K562 (cell line): ENCODE measurements around the gene AP4S1. TPM values are rescaled to one million over a fixed set of nuclear protein-coding genes. Genes with fewer than 3 reads are reported as not detected.
A peak's percentile ranks its signal among the peaks of the same experiment; 100 is the strongest.

Experiments
- ARID1B ChIP-seq: fragments of 450-650 bp; IDR thresholded peaks from 2 replicates; pipeline ENCODE4 v1.6.1; 2016; ENCODE audit warnings: antibody characterized with exemption, mild to moderate bottlenecking, inconsistent platforms
- ATF1 ChIP-seq, 2 experiments: fragments of 450-650 bp in 1 of 2; IDR thresholded peaks; 2 replicates each; pipeline ENCODE4 v1.6.1; 2016; ENCODE audit warnings: missing compliant biosample characterization in 1 of 2, missing genetic modification characterization in 1 of 2
- BRD9 ChIP-seq: fragments of 450-650 bp; IDR thresholded peaks from 2 replicates; pipeline ENCODE4 v1.6.1; 2018; ENCODE audit warnings: low read depth; ENCODE audit not compliant: partially characterized antibody
- CAMTA2 ChIP-seq: fragments of 250-450 bp; sonication (Bioruptor Pico); conservative IDR thresholded peaks from 2 replicates; pipeline ENCODE4 v1.5.1; 2022
- CBX2 ChIP-seq: fragments of 200-600 bp; sonication (generic); IDR thresholded peaks from one replicate; pipeline ENCODE4 v1.6.1; 2012; ENCODE audit warnings: mild to moderate bottlenecking, low read length, inconsistent platforms; ENCODE audit not compliant: insufficient read depth, poor library complexity, severe bottlenecking
- CXXC5 ChIP-seq: fragments of 250-450 bp; sonication (Bioruptor Pico); IDR thresholded peaks from 2 replicates; pipeline ENCODE4 v1.8.0; 2022; ENCODE audit warnings: inconsistent platforms, mild to moderate bottlenecking, moderate library complexity
- EP300 ChIP-seq: IDR thresholded peaks from 2 replicates; pipeline ENCODE4 v1.6.1; 2012; ENCODE audit warnings: low read length, improper control_type of control experiment
- FOXJ2 ChIP-seq: fragments of 200-800 bp; sonication (Bioruptor generic); IDR thresholded peaks from 2 replicates; pipeline ENCODE4 v1.6.1; 2016; ENCODE audit warnings: missing genetic modification characterization, missing compliant biosample characterization
- GMEB1 ChIP-seq: fragments of 250-450 bp; sonication (Bioruptor Pico); IDR thresholded peaks from 2 replicates; pipeline ENCODE4 v1.4.0; 2020; ENCODE audit warnings: mild to moderate bottlenecking
- MAX ChIP-seq: sonication (generic); formaldehyde crosslinking; IDR thresholded peaks from 2 replicates; pipeline ENCODE4 v1.9.0; 2022; ENCODE audit warnings: mild to moderate bottlenecking, missing genetic modification reagents
- MAZ ChIP-seq, 2 experiments: fragments of 450-650 bp in 1 of 2; sonication (generic) in 1 of 2; formaldehyde crosslinking; IDR thresholded peaks in 1 of 2; conservative IDR thresholded peaks in 1 of 2; 2 replicates each; pipeline versions ENCODE4 v1.4.0 to v1.5.0; 2020; ENCODE audit warnings: mild to moderate bottlenecking in 1 of 2, missing genetic modification reagents in 1 of 2
- NBN ChIP-seq: fragments of 450-650 bp; IDR thresholded peaks from 2 replicates; pipeline ENCODE4 v1.6.1; 2016; ENCODE audit warnings: low read depth, mild to moderate bottlenecking
- NFIC ChIP-seq: fragments of 450-650 bp; IDR thresholded peaks from 2 replicates; pipeline ENCODE4 v1.6.1; 2017; ENCODE audit warnings: mild to moderate bottlenecking, inconsistent platforms
- POLR2A ChIP-seq: fragments of 450-650 bp; conservative IDR thresholded peaks from 2 replicates; pipeline ENCODE4 v1.6.1; 2016
- STAT5A ChIP-seq: IDR thresholded peaks from 2 replicates; pipeline ENCODE4 v1.6.1; 2012; ENCODE audit warnings: low read length, inconsistent platforms, borderline replicate concordance
- TRIM24 ChIP-seq, 2 experiments: fragments of 450-650 bp; IDR thresholded peaks; 2 replicates each; pipeline ENCODE4 v1.6.1; 2016
- ZBTB11 ChIP-seq, 3 experiments: fragments of 200-800 bp in 1 of 3; fragments of 250-450 bp in 1 of 3; fragments of 450-650 bp in 1 of 3; sonication (Bioruptor Pico) in 1 of 3; sonication (Bioruptor generic) in 1 of 3; formaldehyde crosslinking in 1 of 3; IDR thresholded peaks; 2 replicates each; pipeline versions ENCODE4 v1.6.1 to v1.8.0; 2016 to 2022; ENCODE audit warnings: mild to moderate bottlenecking in 2 of 3, missing genetic modification characterization in 2 of 3, missing compliant biosample characterization in 1 of 3, moderate library complexity in 1 of 3
- ZBTB9 ChIP-seq: fragments of 450-650 bp; formaldehyde crosslinking; IDR thresholded peaks from 2 replicates; pipeline ENCODE4 v1.4.0; 2020; ENCODE audit warnings: mild to moderate bottlenecking, moderate library complexity
- ZFP36 ChIP-seq: fragments of 150-350 bp; IDR thresholded peaks from 2 replicates; pipeline ENCODE4 v1.6.1; 2018; ENCODE audit warnings: low read length, low read depth; ENCODE audit not compliant: partially characterized antibody
- ZFX ChIP-seq: sonication (generic); formaldehyde crosslinking; IDR thresholded peaks from 2 replicates; pipeline ENCODE4 v1.8.0; 2022; ENCODE audit warnings: mild to moderate bottlenecking, missing genetic modification reagents, moderate library complexity
- ZNF766 ChIP-seq: fragments of 200-800 bp; sonication (Bioruptor generic); conservative IDR thresholded peaks from 2 replicates; pipeline ENCODE4 v1.6.1; 2016; ENCODE audit warnings: missing genetic modification characterization, missing compliant biosample characterization
- polyA plus RNA-seq, 8 experiments: library from polyadenylated mRNA; depleted of rRNA in 4 of 8; stranded (reverse) in 5 of 8; unstranded in 3 of 8; fragments of >200 nt; fragmentation: Nextera tagmentation in 2 of 8; fragmentation: Illumina TruSeq in 1 of 8; extraction: Ambion mirVana in 2 of 8; extraction: Trizol in 1 of 8; gene quantifications; 2 replicates each; pipeline versions ENCODE4 v1.2.1 to v1.2.3, GENCODE V29; 2011 to 2014; ENCODE audit warnings: inconsistent platforms in 1 of 8, missing spikeins in 1 of 8
- total RNA-seq, 7 experiments: library from RNA; depleted of rRNA in 6 of 7; stranded (reverse); fragments of >200 nt in 6 of 7; fragmentation: Illumina TruSeq in 2 of 7; extraction: Trizol in 2 of 7; gene quantifications; 2 replicates each; pipeline versions ENCODE4 v1.2.1 to v1.2.3, GENCODE V29; 2011 to 2021; ENCODE audit warnings: low replicate concordance in 1 of 7

Gene AP4S1
- total and polyA plus RNA-seq, 9 of the 15 experiments (the other 6 are each of a cell fraction or from before 2014, with no cell fraction given), result 3.7 to 7.8 (median 5.9) TPM

- TF ChIP-seq ZBTB11 (CRISPR knock-in tag; IDR thresholded peaks at IDR 0.05), result peak in 1 of 3 experiments; percentile 50; a peak in 1 of 6 replicates
- TF ChIP-seq MAZ (CRISPR knock-in tag; conservative IDR thresholded peaks at IDR 0.05 in 1 of 2, IDR thresholded peaks at IDR 0.05 in 1 of 2), result peak in 1 of 2 experiments; percentile 28; a peak in 2 of 4 replicates
- TF ChIP-seq ARID1B, result peak; percentile 73
- peak; percentile 83; the same call in 1 of the 2 replicates for TF ChIP-seq NBN
- TF ChIP-seq EP300, result peak; percentile 23; the same call in 1 of the 2 replicates
- TF ChIP-seq CXXC5 (CRISPR knock-in tag), result peak; percentile 63
- no peak for TF ChIP-seq CBX2
- TF ChIP-seq POLR2A, result peak; percentile 88
- TF ChIP-seq MAX, result 0 out of 2 replicates have a peak, but pooled peaks have one; percentile 14
- TF ChIP-seq ZNF766 (CRISPR knock-in tag), result peak; percentile 99
- peak; percentile 57 for TF ChIP-seq ZFX (CRISPR knock-in tag)
- TF ChIP-seq CAMTA2 (CRISPR knock-in tag), result no peak
- TF ChIP-seq GMEB1 (CRISPR knock-in tag), result peak; percentile 63
- peak; percentile 100 for TF ChIP-seq NFIC
- TF ChIP-seq FOXJ2 (tag), result 0 out of 2 replicates have a peak, but pooled peaks have one; percentile 33
- peak in 1 of 2 experiments; percentile 48; a peak in 2 of 4 replicates for TF ChIP-seq TRIM24 (IDR thresholded peaks at IDR 0.05)
- TF ChIP-seq BRD9, result peak; percentile 80
- peak; percentile 31 for TF ChIP-seq ZFP36
- no peak for TF ChIP-seq ATF1 (CRISPR knock-in tag; IDR thresholded peaks at IDR 0.05)
- TF ChIP-seq ATF1 (tag; IDR thresholded peaks at IDR 0.05), result peak; percentile 36; the same call in 1 of the 2 replicates
- peak; percentile 66 for TF ChIP-seq STAT5A
- TF ChIP-seq ZBTB9 (CRISPR knock-in tag), result peak; percentile 51; the same call in 1 of the 2 replicates
Measured at GRCh38 chr14:31026450-31027235, 1.2 kb downstream of the AP4S1 start (continued).
